Measurements from ENCODE around the gene APBB1IP.
"Not testable (repeated sequence)": the region's sequence is repeated elsewhere in the genome, so short reads cannot be mapped to it uniquely, and the experiment has no call there.

Gene APBB1IP

DNA sequence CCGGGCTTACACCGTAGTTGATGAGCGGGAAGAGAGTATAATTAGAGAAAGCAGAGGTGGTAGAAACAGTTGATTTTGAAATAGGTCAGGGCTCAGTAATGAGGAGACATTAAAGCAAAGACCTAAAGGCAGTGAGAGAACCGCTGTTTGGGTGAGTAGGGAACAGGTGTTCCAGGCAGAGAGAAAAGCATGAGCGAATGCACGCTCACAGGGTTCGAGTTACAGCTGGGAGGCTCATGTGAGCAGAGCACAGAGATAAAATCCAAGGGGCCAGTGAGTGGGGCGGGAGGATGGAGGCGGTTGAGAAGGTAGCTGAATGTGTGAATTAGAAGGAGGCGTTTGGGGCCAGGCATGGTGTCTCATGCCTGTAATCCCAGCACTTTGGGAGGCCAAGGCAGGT, 39.9 kb downstream of the APBB1IP start:
- DNase-seq, result no peak

- DNase-seq, result no peak
Measured at GRCh38 chr10:26479766-26480492, 41.8 kb downstream of the APBB1IP start.

GRCh38 chr10:26481315-26481692, 43.2 kb downstream of the APBB1IP start:
- no peak for DNase-seq

- DNase-seq, result no peak
Measured at GRCh38 chr10:26481914-26482550, 43.9 kb downstream of the APBB1IP start.

GRCh38 chr10:26483554-26483953, 45.4 kb downstream of the APBB1IP start:
- DNase-seq, result no peak

DNA sequence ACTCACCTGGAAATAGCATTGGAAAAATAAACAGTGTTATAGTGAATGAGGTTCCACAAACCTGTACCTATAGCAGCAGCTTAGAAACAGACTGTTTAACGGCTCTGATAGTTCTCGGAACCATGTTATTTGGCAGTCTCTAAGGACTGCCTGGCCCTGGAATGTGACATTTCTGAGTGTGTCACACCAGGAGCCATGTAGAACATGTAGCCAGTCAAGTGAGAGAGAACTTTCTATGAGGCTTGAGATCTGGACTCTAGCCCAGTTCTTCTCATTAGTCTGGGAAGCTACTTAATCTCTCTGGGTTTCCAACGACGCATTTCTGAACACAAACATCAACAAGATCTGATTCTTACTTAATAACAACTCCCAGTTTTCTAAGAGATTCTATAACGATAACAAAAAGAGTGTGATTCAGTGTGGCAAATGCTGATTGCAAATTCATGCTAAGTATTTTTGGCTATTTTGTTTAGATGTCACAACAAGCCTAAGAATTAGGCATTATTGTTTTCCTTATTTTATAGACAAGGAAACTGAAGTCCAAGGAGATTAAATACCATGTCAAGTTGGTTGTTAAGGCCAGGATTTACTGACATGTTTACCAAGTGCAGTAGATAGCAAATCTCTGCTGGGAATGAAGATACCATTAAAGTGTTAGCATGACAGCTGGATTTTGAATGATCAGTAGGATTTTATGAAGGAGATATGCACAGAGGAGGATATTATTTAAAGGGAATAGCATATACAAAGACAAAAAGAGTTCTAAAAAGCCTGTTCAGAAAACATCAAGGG, 47.2 kb downstream of the APBB1IP start:
- DNase-seq, result no peak

GRCh38 chr10:26486304-26486703, 48.2 kb downstream of the APBB1IP start:
- no peak for DNase-seq

GRCh38 chr10:26486990-26487850, 49.1 kb downstream of the APBB1IP start:
- peak; percentile 30 for DNase-seq

GRCh38 chr10:26488344-26488743, 50.2 kb downstream of the APBB1IP start:
- DNase-seq, result no peak

- DNase-seq, result no peak
Measured at GRCh38 chr10:26489081-26489480, 50.9 kb downstream of the APBB1IP start.

DNA sequence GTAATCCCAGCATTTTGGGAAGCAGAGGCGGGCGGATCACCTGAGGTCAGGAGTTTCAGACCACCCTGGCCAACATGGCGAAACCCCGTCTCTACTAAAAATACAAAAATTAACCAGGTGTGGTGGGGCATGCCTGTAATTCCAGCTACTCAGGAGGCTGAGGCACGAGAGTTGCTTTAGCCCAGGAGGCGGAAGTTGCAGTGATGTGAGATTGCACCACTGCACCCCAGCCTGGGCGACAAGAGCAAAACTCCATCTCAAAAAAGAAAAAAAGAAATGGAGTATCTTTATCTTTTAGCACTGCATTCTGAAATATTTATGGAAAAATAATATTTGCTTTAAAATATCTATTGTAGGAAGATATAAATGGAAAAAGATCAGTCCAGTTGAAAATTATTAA, 52.2 kb downstream of the APBB1IP start:
- not testable (repeated sequence) for DNase-seq

GRCh38 chr10:26491276-26491675, 53.1 kb downstream of the APBB1IP start:
- DNase-seq, result no peak

DNA sequence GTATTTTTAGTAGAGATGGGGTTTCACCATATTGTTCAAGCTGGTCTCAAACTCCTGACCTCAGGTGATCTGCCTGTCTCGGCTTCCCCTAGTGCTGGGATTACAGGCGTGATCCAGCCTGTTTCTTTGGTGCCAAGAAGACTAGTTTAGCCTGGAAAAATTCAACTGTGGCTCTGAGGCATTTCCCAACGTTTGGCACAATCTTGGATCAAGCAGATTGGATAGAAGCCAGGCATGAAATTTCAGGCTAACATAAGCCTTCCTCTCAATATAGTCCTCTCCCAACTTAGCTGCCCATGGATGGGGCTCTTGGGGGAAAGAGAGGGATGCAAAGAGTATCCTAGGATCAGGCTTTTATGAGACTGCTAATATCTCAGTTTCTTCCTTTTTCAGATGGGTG, 53.8 kb downstream of the APBB1IP start:
- no peak for DNase-seq

GRCh38 chr10:26492725-26493124, 54.6 kb downstream of the APBB1IP start:
- not testable (repeated sequence) for DNase-seq

GRCh38 chr10:26494018-26494417, 55.9 kb downstream of the APBB1IP start:
- DNase-seq, result no peak

GRCh38 chr10:26499426-26499825, 61.3 kb downstream of the APBB1IP start:
- no peak for DNase-seq

DNA sequence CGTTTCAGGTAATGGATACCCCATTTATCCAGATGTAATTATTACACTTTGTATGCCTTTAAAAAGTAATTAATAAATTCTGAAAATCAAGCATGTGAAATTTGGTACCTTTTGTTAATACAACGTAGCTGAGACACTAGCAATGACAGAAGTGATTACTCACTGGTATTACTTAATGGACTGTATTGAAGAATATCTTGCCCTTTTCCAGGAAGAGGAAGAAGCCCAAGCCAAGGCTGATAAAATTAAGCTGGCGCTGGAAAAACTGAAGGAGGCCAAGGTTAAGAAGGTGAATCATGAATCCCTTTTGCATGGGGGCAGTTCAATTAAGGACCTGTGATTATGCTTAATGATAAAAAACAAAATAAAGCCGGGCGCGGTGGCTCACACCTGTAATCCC, 64.8 kb downstream of the APBB1IP start:
- no peak for DNase-seq

GRCh38 chr10:26503911-26504310, 65.8 kb downstream of the APBB1IP start:
- DNase-seq, result no peak

DNA sequence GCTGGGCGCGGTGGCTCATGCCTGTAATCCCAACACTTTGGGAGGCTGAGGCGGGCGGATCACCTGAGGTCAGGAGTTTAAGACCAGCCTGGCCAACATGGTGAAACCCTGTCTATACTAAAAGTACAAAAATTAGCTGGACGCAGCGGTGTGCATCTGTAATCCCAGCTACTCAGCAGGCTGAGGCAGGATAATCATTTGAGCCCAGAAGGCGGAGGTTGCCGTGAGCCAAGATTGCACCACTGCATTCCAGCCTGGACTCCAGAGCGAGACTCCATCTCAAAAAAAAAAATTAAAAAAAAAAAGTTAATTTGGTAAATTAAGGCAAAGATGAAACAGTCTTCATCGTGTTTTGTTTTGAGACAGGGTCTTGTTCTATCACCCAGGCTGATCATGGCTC, 66.3 kb downstream of the APBB1IP start:
- DNase-seq, result not testable (repeated sequence)

DNA sequence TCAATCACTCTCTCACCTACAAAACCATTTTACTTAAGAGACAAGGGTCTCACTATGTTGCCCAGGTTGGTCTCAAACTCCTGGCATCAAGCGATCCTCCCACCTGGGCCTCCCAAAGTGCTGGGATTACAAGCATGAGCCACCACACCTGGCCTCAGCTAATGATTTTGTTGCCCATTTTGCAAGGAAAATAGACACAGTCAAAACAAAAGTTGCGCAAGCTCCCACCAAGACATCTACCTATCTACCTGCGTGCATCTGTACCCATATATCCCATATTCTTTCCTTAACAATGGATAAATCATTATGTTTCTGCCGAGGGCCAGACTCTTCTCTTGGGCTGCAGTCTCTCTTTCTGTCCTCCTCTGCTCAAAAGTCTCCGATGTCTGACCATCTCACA, 67.3 kb downstream of the APBB1IP start:
- no peak for DNase-seq

DNA sequence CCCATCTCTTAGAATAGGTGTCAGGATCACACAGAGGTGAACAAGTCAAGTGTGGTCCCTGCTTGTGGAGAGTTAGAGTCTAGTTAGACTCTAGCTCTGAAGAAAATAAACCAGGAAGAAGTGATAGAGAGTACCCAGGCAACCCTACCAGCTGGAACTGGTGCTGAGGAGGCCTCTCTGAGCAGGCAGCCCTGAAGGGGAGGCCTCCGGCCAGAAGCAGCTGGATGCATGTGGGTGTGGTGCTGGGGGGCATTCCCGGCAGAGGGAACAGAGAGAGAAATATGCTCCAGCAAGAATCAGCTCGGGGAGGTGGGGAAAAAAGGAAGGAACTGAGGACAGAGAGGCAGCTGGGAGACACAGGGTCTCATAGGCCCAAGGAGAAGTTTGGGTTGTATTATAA, 68.6 kb downstream of the APBB1IP start:
- DNase-seq, result no peak

- no peak for DNase-seq
Measured at GRCh38 chr10:26507441-26507840, 69.3 kb downstream of the APBB1IP start.

DNA sequence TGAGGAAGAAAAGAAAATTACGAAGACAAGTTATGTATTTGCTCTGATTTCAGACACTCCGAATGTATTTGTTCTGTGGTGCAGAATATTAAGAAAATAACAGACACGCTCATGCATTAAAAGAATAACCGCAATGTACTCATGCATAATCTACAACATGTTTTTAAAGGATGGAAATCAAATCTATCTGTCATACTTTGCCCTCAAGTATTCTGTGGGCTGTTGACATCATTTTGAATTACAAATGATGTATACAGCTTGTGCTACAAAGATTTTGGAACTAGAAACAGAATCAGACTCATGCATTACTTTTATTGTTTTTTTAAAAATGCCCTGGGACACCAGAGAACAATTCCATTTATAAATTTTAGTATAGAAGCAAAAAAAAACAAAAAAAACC, 69.9 kb downstream of the APBB1IP start:
- DNase-seq, result no peak
